K562 (cell line): ENCODE results near the gene TVP23A. TPM values are rescaled to one million over a fixed set of nuclear protein-coding genes. Genes with fewer than 3 reads are reported as not detected.

Source experiments
- ASH1L ChIP-seq: fragments of 450-650 bp; IDR thresholded peaks from 2 replicates; pipeline ENCODE4 v1.6.1; 2018; ENCODE audit warnings: borderline replicate concordance, mild to moderate bottlenecking, low read depth; ENCODE audit not compliant: partially characterized antibody
- ATF1 ChIP-seq, 2 experiments: fragments of 450-650 bp in 1 of 2; IDR thresholded peaks; 2 replicates each; pipeline ENCODE4 v1.6.1; 2016; ENCODE audit warnings: missing compliant biosample characterization in 1 of 2, missing genetic modification characterization in 1 of 2
- BACH1 ChIP-seq: fragments of 200-800 bp; sonication (Bioruptor generic); IDR thresholded peaks from 2 replicates; pipeline ENCODE4 v1.6.1; 2016; ENCODE audit warnings: missing genetic modification characterization, missing compliant biosample characterization
- HMGXB4 ChIP-seq: sonication (generic); formaldehyde crosslinking; IDR thresholded peaks from 2 replicates; pipeline ENCODE4 v1.8.1; 2023; ENCODE audit warnings: mild to moderate bottlenecking, missing genetic modification reagents
- RFX5 ChIP-seq: IDR thresholded peaks from 2 replicates; pipeline ENCODE4 v1.6.1; 2011; ENCODE audit warnings: low read depth, mild to moderate bottlenecking, improper control_type of control experiment, low read length
- SNRNP70 ChIP-seq: fragments of 200-400 bp; formaldehyde crosslinking; optimal IDR thresholded peaks from 2 replicates; pipeline ENCODE3; 2017; ENCODE audit warnings: low read depth, low read length
- STAG1 ChIP-seq: sonication (generic); formaldehyde crosslinking; IDR thresholded peaks from 2 replicates; pipeline ENCODE4 v1.5.0; 2020; ENCODE audit warnings: missing genetic modification reagents, borderline replicate concordance
- ZNF384 ChIP-seq: IDR thresholded peaks from 2 replicates; pipeline ENCODE4 v1.6.1; 2012; ENCODE audit warnings: low read depth, low read length, improper control_type of control experiment
- polyA plus RNA-seq, 8 experiments: library from polyadenylated mRNA; depleted of rRNA in 4 of 8; stranded (reverse) in 5 of 8; unstranded in 3 of 8; fragments of >200 nt; fragmentation: Nextera tagmentation in 2 of 8; fragmentation: Illumina TruSeq in 1 of 8; extraction: Ambion mirVana in 2 of 8; extraction: Trizol in 1 of 8; gene quantifications; 2 replicates each; pipeline versions ENCODE4 v1.2.1 to v1.2.3, GENCODE V29; 2011 to 2014; ENCODE audit warnings: inconsistent platforms in 1 of 8, missing spikeins in 1 of 8
- total RNA-seq, 7 experiments: library from RNA; depleted of rRNA in 6 of 7; stranded (reverse); fragments of >200 nt in 6 of 7; fragmentation: Illumina TruSeq in 2 of 7; extraction: Trizol in 2 of 7; gene quantifications; 2 replicates each; pipeline versions ENCODE4 v1.2.1 to v1.2.3, GENCODE V29; 2011 to 2021; ENCODE audit warnings: low replicate concordance in 1 of 7
- TF ChIP-seq, protein P1 (sequence below): fragments of 250-450 bp; sonication (Bioruptor Pico); IDR thresholded peaks from 2 replicates; pipeline ENCODE4 v1.8.0; 2021; ENCODE audit warnings: borderline replicate concordance, mild to moderate bottlenecking, moderate library complexity; ENCODE audit not compliant: poor library complexity, severe bottlenecking
- TF ChIP-seq, protein P2 (sequence below): sonication (generic); formaldehyde crosslinking; IDR thresholded peaks from 2 replicates; pipeline ENCODE4 v1.8.0; 2022; ENCODE audit warnings: mild to moderate bottlenecking, low read depth, missing genetic modification reagents
- TF ChIP-seq, protein P3 (sequence below): fragments of 450-650 bp; IDR thresholded peaks from 2 replicates; pipeline ENCODE4 v1.6.1; 2018; ENCODE audit not compliant: partially characterized antibody
- TF ChIP-seq, protein P4 (sequence below): fragments of 250-450 bp; sonication (Bioruptor Pico); IDR thresholded peaks from 2 replicates; pipeline ENCODE4 v1.4.0; 2020; ENCODE audit warnings: mild to moderate bottlenecking, moderate library complexity
- TF ChIP-seq, protein P5 (sequence below): fragments of 250-450 bp; sonication (Bioruptor Pico); IDR thresholded peaks from 2 replicates; pipeline ENCODE4 v1.9.0; 2021; ENCODE audit warnings: mild to moderate bottlenecking
- TF ChIP-seq, protein P6 (sequence below): fragments of 250-450 bp; sonication (Bioruptor Pico); IDR thresholded peaks from 2 replicates; pipeline ENCODE4 v1.8.0; 2021; ENCODE audit warnings: moderate library complexity, mild to moderate bottlenecking, inconsistent platforms

Gene TVP23A
- total and polyA plus RNA-seq, 9 of the 15 experiments (the other 6 are each of a cell fraction or from before 2014, with no cell fraction given), result 0.04 to 0.77 (median 0.10) TPM; not detected in 3

GRCh38 chr16:10743610-10744369 is 74.8 kb downstream of the TVP23A start, which contains the start of gene NUBP1 (continued):
- TF ChIP-seq, protein P1, sequence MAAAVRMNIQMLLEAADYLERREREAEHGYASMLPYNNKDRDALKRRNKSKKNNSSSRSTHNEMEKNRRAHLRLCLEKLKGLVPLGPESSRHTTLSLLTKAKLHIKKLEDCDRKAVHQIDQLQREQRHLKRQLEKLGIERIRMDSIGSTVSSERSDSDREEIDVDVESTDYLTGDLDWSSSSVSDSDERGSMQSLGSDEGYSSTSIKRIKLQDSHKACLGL (CRISPR knock-in tag), result no peak
- TF ChIP-seq HMGXB4 (CRISPR knock-in tag), result no peak
- no peak for TF ChIP-seq RFX5
- no peak for TF ChIP-seq BACH1 (tag)
- TF ChIP-seq, protein P2, sequence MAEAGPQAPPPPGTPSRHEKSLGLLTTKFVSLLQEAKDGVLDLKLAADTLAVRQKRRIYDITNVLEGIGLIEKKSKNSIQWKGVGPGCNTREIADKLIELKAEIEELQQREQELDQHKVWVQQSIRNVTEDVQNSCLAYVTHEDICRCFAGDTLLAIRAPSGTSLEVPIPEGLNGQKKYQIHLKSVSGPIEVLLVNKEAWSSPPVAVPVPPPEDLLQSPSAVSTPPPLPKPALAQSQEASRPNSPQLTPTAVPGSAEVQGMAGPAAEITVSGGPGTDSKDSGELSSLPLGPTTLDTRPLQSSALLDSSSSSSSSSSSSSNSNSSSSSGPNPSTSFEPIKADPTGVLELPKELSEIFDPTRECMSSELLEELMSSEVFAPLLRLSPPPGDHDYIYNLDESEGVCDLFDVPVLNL (CRISPR knock-in tag), result peak; percentile 85
- TF ChIP-seq, protein P3, sequence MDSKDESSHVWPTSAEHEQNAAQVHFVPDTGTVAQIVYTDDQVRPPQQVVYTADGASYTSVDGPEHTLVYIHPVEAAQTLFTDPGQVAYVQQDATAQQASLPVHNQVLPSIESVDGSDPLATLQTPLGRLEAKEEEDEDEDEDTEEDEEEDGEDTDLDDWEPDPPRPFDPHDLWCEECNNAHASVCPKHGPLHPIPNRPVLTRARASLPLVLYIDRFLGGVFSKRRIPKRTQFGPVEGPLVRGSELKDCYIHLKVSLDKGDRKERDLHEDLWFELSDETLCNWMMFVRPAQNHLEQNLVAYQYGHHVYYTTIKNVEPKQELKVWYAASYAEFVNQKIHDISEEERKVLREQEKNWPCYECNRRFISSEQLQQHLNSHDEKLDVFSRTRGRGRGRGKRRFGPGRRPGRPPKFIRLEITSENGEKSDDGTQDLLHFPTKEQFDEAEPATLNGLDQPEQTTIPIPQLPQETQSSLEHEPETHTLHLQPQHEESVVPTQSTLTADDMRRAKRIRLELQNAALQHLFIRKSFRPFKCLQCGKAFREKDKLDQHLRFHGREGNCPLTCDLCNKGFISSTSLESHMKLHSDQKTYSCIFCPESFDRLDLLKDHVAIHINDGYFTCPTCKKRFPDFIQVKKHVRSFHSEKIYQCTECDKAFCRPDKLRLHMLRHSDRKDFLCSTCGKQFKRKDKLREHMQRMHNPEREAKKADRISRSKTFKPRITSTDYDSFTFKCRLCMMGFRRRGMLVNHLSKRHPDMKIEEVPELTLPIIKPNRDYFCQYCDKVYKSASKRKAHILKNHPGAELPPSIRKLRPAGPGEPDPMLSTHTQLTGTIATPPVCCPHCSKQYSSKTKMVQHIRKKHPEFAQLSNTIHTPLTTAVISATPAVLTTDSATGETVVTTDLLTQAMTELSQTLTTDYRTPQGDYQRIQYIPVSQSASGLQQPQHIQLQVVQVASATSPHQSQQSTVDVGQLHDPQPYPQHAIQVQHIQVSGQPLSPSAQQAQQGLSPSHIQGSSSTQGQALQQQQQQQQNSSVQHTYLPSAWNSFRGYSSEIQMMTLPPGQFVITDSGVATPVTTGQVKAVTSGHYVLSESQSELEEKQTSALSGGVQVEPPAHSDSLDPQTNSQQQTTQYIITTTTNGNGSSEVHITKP, result peak; percentile 6
- TF ChIP-seq, protein P4, sequence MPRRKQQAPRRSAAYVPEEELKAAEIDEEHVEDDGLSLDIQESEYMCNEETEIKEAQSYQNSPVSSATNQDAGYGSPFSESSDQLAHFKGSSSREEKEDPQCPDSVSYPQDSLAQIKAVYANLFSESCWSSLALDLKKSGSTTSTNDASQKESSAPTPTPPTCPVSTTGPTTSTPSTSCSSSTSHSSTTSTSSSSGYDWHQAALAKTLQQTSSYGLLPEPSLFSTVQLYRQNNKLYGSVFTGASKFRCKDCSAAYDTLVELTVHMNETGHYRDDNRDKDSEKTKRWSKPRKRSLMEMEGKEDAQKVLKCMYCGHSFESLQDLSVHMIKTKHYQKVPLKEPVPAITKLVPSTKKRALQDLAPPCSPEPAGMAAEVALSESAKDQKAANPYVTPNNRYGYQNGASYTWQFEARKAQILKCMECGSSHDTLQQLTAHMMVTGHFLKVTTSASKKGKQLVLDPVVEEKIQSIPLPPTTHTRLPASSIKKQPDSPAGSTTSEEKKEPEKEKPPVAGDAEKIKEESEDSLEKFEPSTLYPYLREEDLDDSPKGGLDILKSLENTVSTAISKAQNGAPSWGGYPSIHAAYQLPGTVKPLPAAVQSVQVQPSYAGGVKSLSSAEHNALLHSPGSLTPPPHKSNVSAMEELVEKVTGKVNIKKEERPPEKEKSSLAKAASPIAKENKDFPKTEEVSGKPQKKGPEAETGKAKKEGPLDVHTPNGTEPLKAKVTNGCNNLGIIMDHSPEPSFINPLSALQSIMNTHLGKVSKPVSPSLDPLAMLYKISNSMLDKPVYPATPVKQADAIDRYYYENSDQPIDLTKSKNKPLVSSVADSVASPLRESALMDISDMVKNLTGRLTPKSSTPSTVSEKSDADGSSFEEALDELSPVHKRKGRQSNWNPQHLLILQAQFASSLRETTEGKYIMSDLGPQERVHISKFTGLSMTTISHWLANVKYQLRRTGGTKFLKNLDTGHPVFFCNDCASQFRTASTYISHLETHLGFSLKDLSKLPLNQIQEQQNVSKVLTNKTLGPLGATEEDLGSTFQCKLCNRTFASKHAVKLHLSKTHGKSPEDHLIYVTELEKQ (CRISPR knock-in tag), result no peak
- TF ChIP-seq ASH1L, result peak; percentile 10
- no peak for TF ChIP-seq STAG1 (CRISPR knock-in tag)
- no peak for TF ChIP-seq SNRNP70
- TF ChIP-seq ZNF384, result no peak
- TF ChIP-seq, protein P5, sequence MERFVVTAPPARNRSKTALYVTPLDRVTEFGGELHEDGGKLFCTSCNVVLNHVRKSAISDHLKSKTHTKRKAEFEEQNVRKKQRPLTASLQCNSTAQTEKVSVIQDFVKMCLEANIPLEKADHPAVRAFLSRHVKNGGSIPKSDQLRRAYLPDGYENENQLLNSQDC, result no peak
- TF ChIP-seq, protein P6, sequence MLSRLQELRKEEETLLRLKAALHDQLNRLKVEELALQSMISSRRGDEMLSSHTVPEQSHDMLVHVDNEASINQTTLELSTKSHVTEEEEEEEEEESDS (CRISPR knock-in tag), result no peak
- TF ChIP-seq ATF1 (CRISPR knock-in tag; IDR thresholded peaks at IDR 0.05), result no peak
- TF ChIP-seq ATF1 (tag; IDR thresholded peaks at IDR 0.05), result peak; percentile 86
